Ascending aorta (tissue), 2 donors: Measurements from ENCODE around the gene PRICKLE1. TPM values are rescaled to one million over a fixed set of nuclear protein-coding genes. Genes with fewer than 3 reads are reported as not detected.
A peak's percentile ranks its signal among the peaks of the same experiment; 100 is the strongest.

Source experiments
- DNase-seq, 2 donors: peaks; one replicate each; pipeline ENCODE4 v3.0.0-alpha.2; 2019; ENCODE audit warnings: low spot score in 2 of 2
- H3K27ac ChIP-seq, 2 donors: fragments of 200-600 bp; sonication (generic); one replicate each; pipeline ENCODE4 v1.5.1; 2016 to 2017; ENCODE audit warnings: mild to moderate bottlenecking in 1 of 2
- H3K27me3 ChIP-seq: fragments of 200-600 bp; sonication (generic); one replicate; pipeline ENCODE4 v1.5.1; 2017
- H3K36me3 ChIP-seq, 2 donors: fragments of 200-600 bp; sonication (generic); one replicate each; pipeline ENCODE4 v1.5.1; 2016
- H3K4me1 ChIP-seq, 2 donors: fragments of 200-600 bp; sonication (generic); one replicate each; pipeline ENCODE4 v1.5.1; 2016 to 2017; ENCODE audit warnings: mild to moderate bottlenecking in 1 of 2
- H3K4me3 ChIP-seq, 2 donors: fragments of 200-600 bp; sonication (generic); one replicate each; pipeline ENCODE4 v1.5.1; 2016 to 2017; ENCODE audit warnings: mild to moderate bottlenecking in 1 of 2
- H3K9me3 ChIP-seq, 2 donors: fragments of 200-600 bp; sonication (generic); one replicate each; pipeline ENCODE4 v1.5.1; 2016
- CTCF ChIP-seq, 3 experiments: fragments of 200-600 bp in 2 of 3; fragments of 450-650 bp in 1 of 3; sonication (generic) in 2 of 3; IDR thresholded peaks; one replicate each; pipeline ENCODE4 v1.5.1; 2016 to 2019; ENCODE audit warnings: antibody characterized with exemption in 3 of 3, mild to moderate bottlenecking in 1 of 3, moderate library complexity in 1 of 3
- intact Hi-C: fragments of 100-400 bp; cut with DNase I; formaldehyde crosslinking; loops from one replicate; pipeline ENCODE4 v1.15.1; 2023
- total RNA-seq: library from RNA; depleted of rRNA; stranded (reverse); fragments of >200 nt; gene quantifications from one replicate; pipeline ENCODE4 v1.1.0, GENCODE V29; 2016

PRICKLE1 gene
- total RNA-seq = 1.8 TPM

- H3K9me3 ChIP-seq = no peaks in the 10 kb centered on the region
- intact Hi-C loops = loop anchor here (2.0 to 10.0 kb wide), 5 partner anchors 107 to 1385 kb away; partner anchors contain the start of genes PPHLN1, YAF2 and ZCRB1
- H3K36me3 ChIP-seq = no peaks in the 10 kb centered on the region
- TF ChIP-seq CTCF (IDR thresholded peaks at IDR 0.05) = no peak
- peaks cover 5 to 13% of the 10 kb centered on the region in 2 donors for H3K4me1 ChIP-seq
- H3K4me3 ChIP-seq = peak within 1 kb of the TSS; percentile 77 to 89
- no peaks in the 10 kb centered on the region for H3K27me3 ChIP-seq
- H3K27ac ChIP-seq = peak within 1 kb of the TSS; percentile 23 to 55
- peak in 1 of 2 donors; percentile 72 for DNase-seq
Observed at GRCh38 chr12:42589465-42590329, at the start of gene PRICKLE1. Gene PRICKLE1, minus strand, starts transcription at chr12:42589746. Its CDS starts 117,230 bp downstream, at chr12:42472516.

GRCh38 chr12:42638697-42639096 lies 49.2 kb upstream of the PRICKLE1 start:
- no peak overlapping the region for H3K27ac ChIP-seq
- DNase-seq = no peak
- no peaks in the 10 kb centered on the region for H3K4me1 ChIP-seq
- no peak for TF ChIP-seq CTCF (IDR thresholded peaks at IDR 0.05)
- no peaks in the 10 kb centered on the region for H3K27me3 ChIP-seq
- intact Hi-C loops = no loop called here
- H3K4me3 ChIP-seq = no peak overlapping the region
- H3K9me3 ChIP-seq = no peaks in the 10 kb centered on the region
- no peaks in the 10 kb centered on the region for H3K36me3 ChIP-seq

GRCh38 chr12:42638011-42638410 lies 48.5 kb upstream of the PRICKLE1 start:
- intact Hi-C loops = no loop called here
- no peak for DNase-seq
- Histone ChIP-seq H3K36me3 (no peaks in the 10 kb centered on the region), H3K27ac (no peak overlapping the region), H3K9me3 (no peaks in the 10 kb centered on the region), H3K4me3 (no peak overlapping the region), H3K4me1 (no peaks in the 10 kb centered on the region), H3K27me3 (no peaks in the 10 kb centered on the region)
- TF ChIP-seq CTCF (IDR thresholded peaks at IDR 0.05) = no peak

GRCh38 chr12:42636993-42637392 lies 47.4 kb upstream of the PRICKLE1 start:
- no peaks in the 10 kb centered on the region for H3K36me3 ChIP-seq
- intact Hi-C loops = no loop called here
- H3K4me3 ChIP-seq = no peak overlapping the region
- no peaks in the 10 kb centered on the region for H3K9me3 ChIP-seq
- H3K4me1 ChIP-seq = no peaks in the 10 kb centered on the region
- no peaks in the 10 kb centered on the region for H3K27me3 ChIP-seq
- no peak for TF ChIP-seq CTCF (IDR thresholded peaks at IDR 0.05)
- H3K27ac ChIP-seq = no peak overlapping the region
- DNase-seq = no peak

GRCh38 chr12:42633594-42633993 lies 44.0 kb upstream of the PRICKLE1 start:
- H3K36me3 ChIP-seq = no peaks in the 10 kb centered on the region
- no peaks in the 10 kb centered on the region for H3K9me3 ChIP-seq
- H3K27ac ChIP-seq = no peak overlapping the region
- no peaks in the 10 kb centered on the region for H3K27me3 ChIP-seq
- no peak for DNase-seq
- H3K4me3 ChIP-seq = no peak overlapping the region
- H3K4me1 ChIP-seq = no peaks in the 10 kb centered on the region
- intact Hi-C loops = no loop called here
- TF ChIP-seq CTCF (IDR thresholded peaks at IDR 0.05) = no peak
